ENCODE data around the gene CDHR2.

Gene CDHR2

DNA sequence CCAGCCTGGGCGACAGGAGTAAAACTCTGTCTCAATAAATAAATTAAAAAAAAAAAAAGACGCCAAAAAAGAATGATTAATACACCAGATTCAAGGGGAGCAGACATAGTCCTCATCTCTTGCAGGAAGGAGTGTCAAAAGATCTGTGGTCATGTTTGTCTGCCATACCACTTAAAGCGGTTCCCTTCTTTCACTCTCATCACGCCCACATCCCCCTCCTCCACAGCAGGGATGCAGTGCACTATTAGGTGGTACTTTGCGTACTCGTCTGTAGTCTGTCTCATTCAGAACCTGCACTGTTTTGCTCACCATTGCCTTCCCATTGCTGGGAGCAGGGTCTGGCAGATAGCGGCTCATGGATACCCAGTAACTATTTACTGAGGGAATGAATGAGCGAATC lies 11.2 kb downstream of the CDHR2 start:
- Histone ChIP-seq H3K9ac (ENCODE audit: low read length) (no peak overlapping the region), H3K4me2 (ENCODE audit: low read length) (no peak overlapping the region), H4K20me1 (ENCODE audit: insufficient read depth, low read length) (no peaks in the 10 kb centered on the region), H3K4me3 (ENCODE audit: low read depth, low read length, poor library complexity, severe bottlenecking) (no peak overlapping the region), H3K27ac (ENCODE audit: low read depth, low read length, poor library complexity, severe bottlenecking) (no peak overlapping the region), H3K27me3 (ENCODE audit: insufficient read depth, low read length) (0 out of 2 replicates have a peak, but pooled peaks cover 6% of the 10 kb centered on the region), H3K36me3 (ENCODE audit: insufficient read depth, low read length) (no peaks in the 10 kb centered on the region), H3K4me1 (ENCODE audit: insufficient read depth, low read length, severe bottlenecking) (no peaks in the 10 kb centered on the region), H3F3A (ENCODE audit: insufficient read depth, low read length) (no peaks in the 10 kb centered on the region), H3K9me2 (ENCODE audit: low read depth, low read length) (no peaks in the 10 kb centered on the region), H3K79me2 (ENCODE audit: insufficient read depth, low read length) (no peaks in the 10 kb centered on the region), H3K9me3 (ENCODE audit: low read length) (no peaks in the 10 kb centered on the region), H2AFZ (ENCODE audit: low read length) (no peak overlapping the region)
- no peak for TF ChIP-seq EZH2 (IDR thresholded peaks at IDR 0.05; ENCODE audit: borderline replicate concordance, low read length)
- no peak for TF ChIP-seq CTCF (IDR thresholded peaks at IDR 0.05; ENCODE audit: low read length)

- H4K20me1 ChIP-seq (ENCODE audit: insufficient read depth, low read length), result no peaks in the 10 kb centered on the region
These were observed 12.1 kb downstream of the CDHR2 start for GRCh38 chr5:176561259-176561658.

DNA sequence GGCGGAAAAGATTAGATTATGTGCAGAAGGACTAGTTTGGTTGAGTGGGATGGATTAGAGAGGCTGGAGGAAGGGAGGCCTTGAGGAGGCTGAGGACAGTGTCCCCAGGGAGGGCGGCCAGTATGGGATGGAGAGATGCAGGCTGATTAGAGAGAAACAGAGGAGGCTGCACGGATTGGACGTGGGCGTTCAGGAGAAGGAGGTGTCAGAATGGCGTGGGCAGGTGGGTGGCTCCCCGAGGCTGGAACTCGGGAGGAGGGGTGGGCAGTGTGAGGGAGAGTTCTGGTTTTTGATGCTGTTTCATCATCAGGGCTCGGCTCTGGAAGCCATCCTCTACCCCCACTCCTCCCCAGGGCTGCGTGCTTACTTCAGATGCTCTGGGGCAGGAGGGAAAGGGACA lies 13.0 kb downstream of the CDHR2 start:
- Histone ChIP-seq H3F3A (ENCODE audit: insufficient read depth, low read length) (no peaks in the 10 kb centered on the region), H2AFZ (ENCODE audit: low read length) (no peak overlapping the region), H3K4me1 (ENCODE audit: insufficient read depth, low read length, severe bottlenecking) (no peaks in the 10 kb centered on the region), H3K9ac (ENCODE audit: low read length) (no peak overlapping the region), H3K4me3 (ENCODE audit: low read depth, low read length, poor library complexity, severe bottlenecking) (no peak overlapping the region), H4K20me1 (ENCODE audit: insufficient read depth, low read length) (no peaks in the 10 kb centered on the region), H3K9me3 (ENCODE audit: low read length) (0 out of 2 replicates have a peak, but pooled peaks cover 3% of the 10 kb centered on the region), H3K27ac (ENCODE audit: low read depth, low read length, poor library complexity, severe bottlenecking) (no peak overlapping the region), H3K4me2 (ENCODE audit: low read length) (no peak overlapping the region), H3K36me3 (ENCODE audit: insufficient read depth, low read length) (no peaks in the 10 kb centered on the region), H3K9me2 (ENCODE audit: low read depth, low read length) (no peaks in the 10 kb centered on the region), H3K27me3 (ENCODE audit: insufficient read depth, low read length) (peaks cover 6% of the 10 kb centered on the region; the same call in 1 of the 2 replicates), H3K79me2 (ENCODE audit: insufficient read depth, low read length) (no peaks in the 10 kb centered on the region)
- TF ChIP-seq EZH2 (IDR thresholded peaks at IDR 0.05; ENCODE audit: borderline replicate concordance, low read length) (no peak), CTCF (IDR thresholded peaks at IDR 0.05; ENCODE audit: low read length) (no peak)

More at GRCh38 chr5:176561259-176561658, 12.1 kb downstream of the CDHR2 start:
- Histone ChIP-seq H3K4me1 (ENCODE audit: insufficient read depth, low read length, severe bottlenecking) (no peaks in the 10 kb centered on the region), H3K27me3 (ENCODE audit: insufficient read depth, low read length) (0 out of 2 replicates have a peak, but pooled peaks cover 6% of the 10 kb centered on the region), H3K4me2 (ENCODE audit: low read length) (no peak overlapping the region), H3K4me3 (ENCODE audit: low read depth, low read length, poor library complexity, severe bottlenecking) (no peak overlapping the region), H2AFZ (ENCODE audit: low read length) (no peak overlapping the region), H3K79me2 (ENCODE audit: insufficient read depth, low read length) (no peaks in the 10 kb centered on the region), H3K27ac (ENCODE audit: low read depth, low read length, poor library complexity, severe bottlenecking) (no peak overlapping the region), H3K9me3 (ENCODE audit: low read length) (no peaks in the 10 kb centered on the region), H3K9ac (ENCODE audit: low read length) (no peak overlapping the region), H3K9me2 (ENCODE audit: low read depth, low read length) (no peaks in the 10 kb centered on the region), H3F3A (ENCODE audit: insufficient read depth, low read length) (no peaks in the 10 kb centered on the region), H3K36me3 (ENCODE audit: insufficient read depth, low read length) (no peaks in the 10 kb centered on the region)
- TF ChIP-seq CTCF (IDR thresholded peaks at IDR 0.05; ENCODE audit: low read length), result no peak
- TF ChIP-seq EZH2 (IDR thresholded peaks at IDR 0.05; ENCODE audit: borderline replicate concordance, low read length), result no peak

Data from OCI-LY1 (cell line).